Measurements from ENCODE around the gene BAZ2B. TPM values are rescaled to one million over a fixed set of nuclear protein-coding genes. Genes with fewer than 3 reads are reported as not detected.

BAZ2B gene
- total RNA-seq, 1 donor from 2014 or later = 37.4 TPM

DNA sequence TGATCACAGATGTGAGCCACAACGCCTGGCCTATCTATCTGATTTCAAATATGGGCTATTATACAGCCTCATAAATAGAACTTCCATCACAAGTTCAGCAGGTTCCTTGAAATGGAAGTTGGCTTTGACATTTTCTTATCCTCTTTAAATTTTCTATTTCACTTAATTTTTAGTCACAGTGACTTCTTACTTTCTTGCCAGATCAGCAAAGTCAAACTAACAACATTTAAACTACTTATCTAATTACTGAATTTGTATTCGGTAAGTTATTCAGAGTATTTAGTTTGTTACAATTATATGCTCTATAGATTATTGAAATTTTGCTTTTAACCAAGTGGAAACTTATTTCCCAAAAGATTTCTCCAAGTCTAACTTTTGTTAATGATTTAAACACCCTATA, 108.2 kb downstream of the BAZ2B start:
- Histone ChIP-seq H3K27me3 (ENCODE audit: control insufficient read depth, insufficient read depth, low read length) (no peaks in the 10 kb centered on the region), H3K36me3 (ENCODE audit: control insufficient read depth, insufficient read depth, low read length) (no peaks in the 10 kb centered on the region), H3K4me3 (ENCODE audit: low read depth, low read length) (no peak overlapping the region)
- DNase-seq (ENCODE audit: low read depth) (no peak), FAIRE-seq (no peak)
- no peak for TF ChIP-seq CTCF (IDR thresholded peaks at IDR 0.05; ENCODE audit: insufficient read depth, low read length, severe bottlenecking)

- DNase-seq (ENCODE audit: low read depth) (peak; percentile 83), FAIRE-seq (no peak)
Measured at GRCh38 chr2:159506764-159507440, 109.4 kb downstream of the BAZ2B start.

GRCh38 chr2:159506202-159506601, 110.1 kb downstream of the BAZ2B start:
- TF ChIP-seq CTCF (IDR thresholded peaks at IDR 0.05; ENCODE audit: insufficient read depth, low read length, severe bottlenecking) = no peak
- H3K27me3 ChIP-seq (ENCODE audit: control insufficient read depth, insufficient read depth, low read length) = no peaks in the 10 kb centered on the region
- H3K4me3 ChIP-seq (ENCODE audit: low read depth, low read length) = no peak overlapping the region
- FAIRE-seq (no peak), DNase-seq (ENCODE audit: low read depth) (no peak)
- H3K36me3 ChIP-seq (ENCODE audit: control insufficient read depth, insufficient read depth, low read length) = no peaks in the 10 kb centered on the region

More at GRCh38 chr2:159506764-159507440, 109.4 kb downstream of the BAZ2B start:
- no peaks in the 10 kb centered on the region for H3K27me3 ChIP-seq (ENCODE audit: control insufficient read depth, insufficient read depth, low read length)
- no peaks in the 10 kb centered on the region for H3K36me3 ChIP-seq (ENCODE audit: control insufficient read depth, insufficient read depth, low read length)
- no peak for TF ChIP-seq CTCF (IDR thresholded peaks at IDR 0.05; ENCODE audit: insufficient read depth, low read length, severe bottlenecking)
- H3K4me3 ChIP-seq (ENCODE audit: low read depth, low read length) = no peak overlapping the region

- FAIRE-seq (no peak), DNase-seq (ENCODE audit: low read depth) (no peak)
- no peaks in the 10 kb centered on the region for H3K36me3 ChIP-seq (ENCODE audit: control insufficient read depth, insufficient read depth, low read length)
- H3K4me3 ChIP-seq (ENCODE audit: low read depth, low read length) = no peak overlapping the region
- H3K27me3 ChIP-seq (ENCODE audit: control insufficient read depth, insufficient read depth, low read length) = no peaks in the 10 kb centered on the region
- TF ChIP-seq CTCF (IDR thresholded peaks at IDR 0.05; ENCODE audit: insufficient read depth, low read length, severe bottlenecking) = no peak
Measured at GRCh38 chr2:159505196-159505595, 111.2 kb downstream of the BAZ2B start.

GRCh38 chr2:159501743-159502142, 114.6 kb downstream of the BAZ2B start:
- TF ChIP-seq CTCF (IDR thresholded peaks at IDR 0.05; ENCODE audit: insufficient read depth, low read length, severe bottlenecking) = no peak
- no peaks in the 10 kb centered on the region for H3K27me3 ChIP-seq (ENCODE audit: control insufficient read depth, insufficient read depth, low read length)
- no peak for FAIRE-seq
- no peak for DNase-seq (ENCODE audit: low read depth)
- H3K36me3 ChIP-seq (ENCODE audit: control insufficient read depth, insufficient read depth, low read length) = no peaks in the 10 kb centered on the region
- no peak overlapping the region for H3K4me3 ChIP-seq (ENCODE audit: low read depth, low read length)

GRCh38 chr2:159497847-159498246, 118.5 kb downstream of the BAZ2B start:
- FAIRE-seq (no peak), DNase-seq (ENCODE audit: low read depth) (peak; percentile 77)
- no peaks in the 10 kb centered on the region for H3K27me3 ChIP-seq (ENCODE audit: control insufficient read depth, insufficient read depth, low read length)
- no peaks in the 10 kb centered on the region for H3K36me3 ChIP-seq (ENCODE audit: control insufficient read depth, insufficient read depth, low read length)
- TF ChIP-seq CTCF (IDR thresholded peaks at IDR 0.05; ENCODE audit: insufficient read depth, low read length, severe bottlenecking) = no peak
- H3K4me3 ChIP-seq (ENCODE audit: low read depth, low read length) = no peak overlapping the region

Measured in bronchial epithelial cell (primary cell).